GM10248 (cell line): ENCODE measurements around the gene PLA2G6.

Experiments
- CTCF ChIA-PET: fragments of 300-600 bp; sonication (Branson Sonifier 250); formaldehyde crosslinking; extraction: SDS; loops from one replicate; lab custom pipeline; 2021; ENCODE audit warnings: antibody characterized with exemption; lab: Yijun Ruan, JAX
- POLR2A ChIA-PET: fragments of 350-650 bp; sonication (Branson Sonifier 250); formaldehyde crosslinking; extraction: SDS; loops from one replicate; lab custom pipeline; 2020; ENCODE audit warnings: antibody characterized with exemption; lab: Yijun Ruan, JAX
- DNase-seq: peaks from one replicate; pipeline ENCODE4 v3.0.0; 2012; ENCODE audit errors: extremely low spot score
- TF ChIP-seq, protein P1 (sequence below): IDR thresholded peaks from 2 replicates; pipeline ENCODE4 v1.5.1; 2012; ENCODE audit warnings: mild to moderate bottlenecking, low read depth; ENCODE audit errors: extremely low read depth, missing control alignments, control extremely low read depth

Gene PLA2G6

DNA sequence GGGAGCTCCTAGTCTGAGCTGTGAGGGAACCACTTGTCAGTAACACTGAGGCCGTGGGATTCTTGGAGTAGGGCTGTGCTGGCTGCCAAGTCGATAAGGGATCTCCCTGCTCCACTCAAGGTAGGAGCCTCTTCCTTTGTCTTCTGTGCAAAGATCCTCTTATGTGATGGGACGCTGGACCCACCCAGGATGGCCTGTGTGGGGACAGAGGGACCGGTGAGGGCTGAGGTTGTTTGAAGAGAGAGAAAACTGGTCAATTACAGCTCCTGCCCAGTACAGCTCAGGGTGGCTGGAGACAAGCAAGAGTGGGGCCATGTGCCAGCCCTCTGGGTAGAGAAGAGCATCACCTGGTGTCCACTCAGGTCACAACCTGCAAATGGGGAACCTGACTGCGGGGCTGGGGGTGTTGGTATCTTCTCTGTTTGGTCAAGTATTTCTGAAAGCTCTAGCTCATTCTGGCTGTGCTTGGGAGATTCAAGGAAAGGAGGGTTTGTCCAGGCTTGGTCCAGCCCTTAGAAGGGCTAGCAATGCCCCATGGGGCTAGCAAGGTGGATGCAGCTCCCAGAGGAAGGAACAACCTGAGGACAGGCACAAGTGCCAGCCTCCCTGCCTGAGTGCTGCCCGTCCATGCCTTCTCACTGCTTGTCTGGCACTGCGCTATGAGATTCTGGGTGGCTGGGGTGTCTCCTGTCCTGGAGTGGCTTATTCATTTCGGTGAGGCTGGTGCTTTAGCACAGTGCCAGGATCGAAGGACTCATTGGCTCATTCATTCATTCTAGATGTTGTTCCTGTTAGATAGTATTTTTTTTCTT is 43.5 kb downstream of the PLA2G6 start:
- ChIA-PET CTCF (interaction anchor here (0.8 to 2.6 kb wide), 5 partner anchors 8 to 86 kb away, joined by 3 to 14 read pairs (median 6); no protein-coding TSS in a partner anchor), POLR2A (no interaction called here)
- no peak for DNase-seq
- TF ChIP-seq, protein P1, sequence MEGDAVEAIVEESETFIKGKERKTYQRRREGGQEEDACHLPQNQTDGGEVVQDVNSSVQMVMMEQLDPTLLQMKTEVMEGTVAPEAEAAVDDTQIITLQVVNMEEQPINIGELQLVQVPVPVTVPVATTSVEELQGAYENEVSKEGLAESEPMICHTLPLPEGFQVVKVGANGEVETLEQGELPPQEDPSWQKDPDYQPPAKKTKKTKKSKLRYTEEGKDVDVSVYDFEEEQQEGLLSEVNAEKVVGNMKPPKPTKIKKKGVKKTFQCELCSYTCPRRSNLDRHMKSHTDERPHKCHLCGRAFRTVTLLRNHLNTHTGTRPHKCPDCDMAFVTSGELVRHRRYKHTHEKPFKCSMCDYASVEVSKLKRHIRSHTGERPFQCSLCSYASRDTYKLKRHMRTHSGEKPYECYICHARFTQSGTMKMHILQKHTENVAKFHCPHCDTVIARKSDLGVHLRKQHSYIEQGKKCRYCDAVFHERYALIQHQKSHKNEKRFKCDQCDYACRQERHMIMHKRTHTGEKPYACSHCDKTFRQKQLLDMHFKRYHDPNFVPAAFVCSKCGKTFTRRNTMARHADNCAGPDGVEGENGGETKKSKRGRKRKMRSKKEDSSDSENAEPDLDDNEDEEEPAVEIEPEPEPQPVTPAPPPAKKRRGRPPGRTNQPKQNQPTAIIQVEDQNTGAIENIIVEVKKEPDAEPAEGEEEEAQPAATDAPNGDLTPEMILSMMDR: no peak

DNA sequence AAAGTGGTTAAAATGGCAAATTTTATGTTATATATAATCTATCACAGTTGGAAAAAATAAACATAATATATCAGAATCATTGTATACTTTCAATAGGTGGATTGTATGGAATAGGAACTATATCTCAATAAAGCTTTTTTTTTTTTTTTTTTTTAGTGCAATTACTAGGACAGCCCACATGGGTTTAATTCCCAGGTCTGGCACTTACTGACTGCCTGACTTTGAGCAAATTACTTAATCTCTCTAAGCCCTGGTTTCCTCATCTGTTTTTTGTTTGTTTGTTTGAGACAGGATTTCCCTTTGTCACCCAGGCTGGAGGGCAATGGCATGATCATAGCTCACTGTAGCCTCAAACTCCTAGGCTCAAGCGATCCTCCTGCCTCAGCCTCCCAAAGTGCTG is 45.0 kb downstream of the PLA2G6 start:
- ChIA-PET POLR2A (interaction anchor here (0.7 kb wide), 1 partner anchor 40 kb away, joined by 4 read pairs; no protein-coding TSS in a partner anchor), CTCF (interaction anchor here (0.6 to 2.6 kb wide), 6 partner anchors 9 to 318 kb away, joined by 3 to 14 read pairs (median 5); no protein-coding TSS in a partner anchor)
- no peak for DNase-seq
- TF ChIP-seq, protein P1: no peak

DNA sequence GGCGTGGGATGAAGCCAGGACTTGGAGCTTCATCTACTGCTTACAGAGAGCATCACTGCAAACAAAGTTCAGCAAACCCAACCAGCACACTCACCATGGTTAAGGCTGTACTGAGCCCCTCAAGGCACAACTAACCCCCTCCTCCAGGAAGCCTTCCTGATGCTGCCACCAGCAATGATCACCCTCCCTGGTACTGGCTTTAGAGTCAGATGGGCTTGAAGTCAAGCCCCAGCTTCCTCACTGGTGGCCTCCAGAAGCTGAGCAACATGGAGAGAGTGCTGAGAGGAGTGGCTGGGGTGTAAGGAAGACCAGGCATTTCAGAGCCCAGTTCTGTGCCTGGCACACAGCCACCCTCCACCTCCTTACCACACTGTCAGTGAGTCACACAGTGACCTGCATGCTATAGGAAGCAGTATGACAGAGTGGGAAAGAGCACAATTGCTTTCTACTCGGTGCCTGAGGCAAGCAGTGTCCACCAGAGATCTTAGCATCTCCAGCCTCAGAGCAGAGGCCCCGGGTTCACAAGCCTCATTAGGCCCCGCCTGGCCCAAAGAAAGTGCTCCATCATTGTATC is 46.4 kb downstream of the PLA2G6 start:
- TF ChIP-seq, protein P1: no peak
- CTCF ChIA-PET: no interaction called here
- POLR2A ChIA-PET: no interaction called here
- no peak for DNase-seq

DNA sequence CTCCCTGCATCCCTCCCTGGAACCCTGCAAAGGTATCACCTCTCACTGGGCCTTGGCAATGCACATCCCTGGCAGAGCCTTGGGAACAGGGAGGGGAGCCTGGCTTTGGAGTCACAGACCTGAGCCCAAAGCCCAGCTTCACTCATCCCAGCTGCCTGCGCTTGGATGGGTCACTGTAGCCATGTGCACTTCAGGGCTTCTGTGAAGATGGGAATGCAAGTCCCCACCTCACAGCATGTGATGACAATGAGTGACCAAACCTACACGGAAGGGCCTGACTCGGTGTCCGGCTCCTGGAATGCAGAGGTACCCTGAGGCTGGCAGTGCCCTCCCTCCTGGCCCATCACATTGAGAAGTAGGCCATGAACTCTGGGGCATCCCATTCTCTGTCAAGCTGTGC is 48.3 kb downstream of the PLA2G6 start:
- TF ChIP-seq, protein P1: no peak
- DNase-seq: no peak
- ChIA-PET POLR2A (no interaction called here), CTCF (interaction anchor here (1.4 kb wide), 1 partner anchor 19 kb away, joined by 6 read pairs; no protein-coding TSS in a partner anchor)

DNA sequence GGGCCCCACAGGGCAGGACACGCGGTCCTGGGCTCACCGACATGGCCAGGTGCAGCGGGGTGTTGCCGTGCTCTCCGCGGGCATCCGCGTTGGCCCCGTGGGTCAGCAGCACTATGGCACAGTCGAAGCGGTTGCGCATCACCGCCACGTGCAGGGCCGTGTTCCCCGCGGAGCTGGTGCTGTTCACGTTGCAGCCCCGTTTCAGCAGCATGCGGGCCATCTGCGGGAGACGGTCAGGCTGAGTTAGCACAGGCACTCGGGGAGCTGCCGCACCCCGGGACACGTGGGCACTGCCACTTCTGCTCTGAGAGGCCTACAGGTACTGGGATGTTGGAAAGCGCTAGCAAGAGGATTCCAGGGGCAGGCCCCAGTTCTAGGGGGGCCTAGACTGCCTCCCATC is 48.8 kb downstream of the PLA2G6 start:
- CTCF ChIA-PET: interaction anchor here (1.4 kb wide), 1 partner anchor 18 kb away, joined by 6 read pairs; no protein-coding TSS in a partner anchor
- TF ChIP-seq, protein P1: no peak
- DNase-seq: no peak
- POLR2A ChIA-PET: no interaction called here

DNA sequence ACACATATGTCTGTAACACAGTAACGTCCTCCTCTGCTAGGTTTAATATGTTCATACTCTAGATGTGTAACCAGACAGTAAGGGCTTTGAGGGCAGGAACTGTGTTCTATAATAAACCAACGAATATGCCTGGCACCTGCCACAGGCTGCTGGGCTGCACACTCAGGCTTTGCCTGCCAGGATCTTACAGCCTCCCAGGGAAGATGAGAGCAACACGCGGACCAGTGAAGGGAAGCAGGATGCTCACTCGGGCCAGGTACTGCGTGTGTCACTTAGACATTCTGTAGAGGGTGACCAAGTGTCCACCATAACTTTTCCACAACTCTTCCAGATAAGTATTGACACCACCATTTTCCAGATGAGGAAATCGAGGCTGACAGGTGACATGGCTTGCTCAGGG is 49.5 kb downstream of the PLA2G6 start:
- TF ChIP-seq, protein P1: no peak
- no peak for DNase-seq
- CTCF ChIA-PET: interaction anchor here (1.2 kb wide), 1 partner anchor 10 kb away, joined by 3 read pairs; no protein-coding TSS in a partner anchor
- POLR2A ChIA-PET: no interaction called here
